ENCODE results near the gene SGMS2.
"Not testable (repeated sequence)": the region's sequence is repeated elsewhere in the genome, so short reads cannot be mapped to it uniquely, and the experiment has no call there.

SGMS2 gene

DNA sequence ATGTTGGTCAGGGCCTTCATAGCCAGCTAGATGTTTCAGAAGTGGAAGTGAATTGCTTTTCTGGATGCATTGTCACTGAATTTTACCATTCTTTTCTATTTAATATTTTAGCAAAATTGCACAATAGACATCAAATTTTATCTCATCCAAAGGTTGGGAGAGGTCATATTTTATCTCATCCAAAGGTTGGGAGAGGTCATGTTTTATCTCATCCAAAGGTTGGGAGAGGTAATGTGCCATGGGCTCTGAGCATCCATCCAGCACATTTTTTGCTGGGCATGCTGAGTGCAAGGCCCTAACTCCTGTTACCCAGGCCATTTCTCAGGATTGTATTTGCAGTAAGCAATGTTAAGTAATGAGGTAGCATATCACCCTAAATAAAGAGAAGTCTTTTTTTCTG lies 91.9 kb downstream of the SGMS2 start:
- no peak for DNase-seq

DNA sequence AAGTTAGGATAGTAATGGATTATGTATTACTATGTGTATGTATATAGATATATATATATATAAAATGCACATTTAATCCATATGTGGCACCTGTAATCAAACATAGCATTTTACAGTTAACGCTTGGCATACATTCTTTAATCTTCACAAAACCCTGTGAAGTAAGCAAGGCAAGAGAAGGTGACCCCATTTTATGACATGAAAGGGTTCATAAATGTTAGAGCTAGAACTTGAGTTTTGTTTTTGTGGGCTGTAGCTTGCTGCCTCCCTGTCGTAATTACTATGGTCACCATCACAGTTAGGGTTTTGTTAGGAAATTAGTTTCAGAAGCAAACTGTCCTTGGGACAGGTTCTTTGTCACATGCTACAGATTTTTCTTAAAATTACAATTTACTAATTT lies 92.8 kb downstream of the SGMS2 start:
- no peak for DNase-seq

DNA sequence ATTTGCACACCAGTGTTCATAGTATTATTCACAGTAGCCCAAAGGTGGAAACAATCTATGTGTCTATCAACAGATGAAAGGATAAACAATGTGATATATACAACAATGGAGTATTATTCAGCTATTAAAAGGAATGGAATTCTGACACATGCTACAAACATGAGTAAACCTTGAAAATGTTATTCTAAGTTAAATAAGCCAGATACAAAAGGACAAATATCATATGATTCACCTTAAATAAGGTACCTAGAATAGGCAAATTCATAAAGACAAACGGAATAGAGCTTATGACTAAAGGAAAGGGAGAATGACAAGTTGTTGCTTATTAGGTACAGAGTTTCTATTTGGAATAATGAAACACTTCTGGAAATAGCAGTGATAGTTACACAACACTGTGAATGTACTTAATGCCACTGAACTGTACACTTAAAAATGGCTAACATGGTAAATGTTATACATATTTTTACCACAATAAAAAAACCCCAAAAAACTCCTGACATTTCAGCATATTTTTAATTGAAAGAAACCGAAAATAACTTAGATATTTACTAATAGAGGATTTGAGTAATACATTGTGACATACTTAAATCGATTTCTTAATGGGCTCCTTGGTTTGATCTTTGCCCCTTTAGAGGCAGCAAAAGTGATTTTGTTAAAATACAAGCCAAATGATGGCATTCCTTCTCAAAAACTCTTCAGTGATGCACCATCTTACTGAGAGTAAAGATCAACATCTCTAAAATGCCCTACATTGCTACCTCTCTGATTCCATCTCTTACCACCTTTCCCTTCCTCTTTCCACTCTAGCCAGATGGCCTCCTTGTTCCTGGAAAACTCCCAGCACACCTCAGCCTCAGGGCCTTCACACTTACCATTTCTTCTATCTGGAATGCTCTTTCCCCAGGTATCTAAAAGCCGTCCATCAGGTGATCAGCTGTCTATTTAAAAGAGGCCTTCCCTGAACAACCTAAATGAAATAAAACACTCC lies 98.0 kb downstream of the SGMS2 start:
- no peak for DNase-seq

DNA sequence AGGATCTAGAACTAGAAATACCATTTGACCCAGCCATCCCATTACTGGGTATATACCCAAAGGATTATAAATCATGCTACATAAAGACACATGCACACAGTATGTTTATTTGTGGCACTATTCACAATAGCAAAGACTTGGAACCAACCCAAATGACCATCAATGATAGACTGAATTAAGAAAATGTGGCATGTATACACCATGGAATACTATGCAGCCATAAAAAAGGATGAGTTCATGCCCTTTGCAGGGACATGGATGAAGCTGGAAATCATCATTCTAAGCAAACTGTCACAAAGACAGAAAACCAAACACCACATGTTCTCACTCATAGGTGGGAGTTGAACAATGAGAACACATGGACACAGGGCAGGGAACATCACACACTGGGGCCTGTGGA lies 101.0 kb downstream of the SGMS2 start:
- DNase-seq: not testable (repeated sequence)

DNA sequence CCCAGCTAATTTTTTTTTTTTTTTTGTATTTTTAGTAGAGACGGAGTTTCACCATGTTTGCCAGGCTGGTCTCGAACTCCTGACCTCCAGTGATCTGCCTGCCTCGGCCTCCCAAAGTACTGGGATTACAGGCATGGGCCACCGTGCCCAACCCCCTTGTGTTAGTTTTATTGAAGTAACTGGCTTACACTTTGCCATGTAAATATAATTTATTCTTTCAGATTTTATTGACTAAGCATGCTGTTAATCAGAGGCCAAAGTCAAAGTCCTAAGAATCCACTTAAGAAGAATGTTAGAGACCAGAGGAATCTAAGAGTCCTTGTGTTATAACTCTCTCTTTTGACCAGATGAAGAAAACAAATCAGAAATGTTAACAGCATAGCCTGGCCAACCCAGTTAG lies 102.1 kb downstream of the SGMS2 start:
- DNase-seq: not testable (repeated sequence)

DNA sequence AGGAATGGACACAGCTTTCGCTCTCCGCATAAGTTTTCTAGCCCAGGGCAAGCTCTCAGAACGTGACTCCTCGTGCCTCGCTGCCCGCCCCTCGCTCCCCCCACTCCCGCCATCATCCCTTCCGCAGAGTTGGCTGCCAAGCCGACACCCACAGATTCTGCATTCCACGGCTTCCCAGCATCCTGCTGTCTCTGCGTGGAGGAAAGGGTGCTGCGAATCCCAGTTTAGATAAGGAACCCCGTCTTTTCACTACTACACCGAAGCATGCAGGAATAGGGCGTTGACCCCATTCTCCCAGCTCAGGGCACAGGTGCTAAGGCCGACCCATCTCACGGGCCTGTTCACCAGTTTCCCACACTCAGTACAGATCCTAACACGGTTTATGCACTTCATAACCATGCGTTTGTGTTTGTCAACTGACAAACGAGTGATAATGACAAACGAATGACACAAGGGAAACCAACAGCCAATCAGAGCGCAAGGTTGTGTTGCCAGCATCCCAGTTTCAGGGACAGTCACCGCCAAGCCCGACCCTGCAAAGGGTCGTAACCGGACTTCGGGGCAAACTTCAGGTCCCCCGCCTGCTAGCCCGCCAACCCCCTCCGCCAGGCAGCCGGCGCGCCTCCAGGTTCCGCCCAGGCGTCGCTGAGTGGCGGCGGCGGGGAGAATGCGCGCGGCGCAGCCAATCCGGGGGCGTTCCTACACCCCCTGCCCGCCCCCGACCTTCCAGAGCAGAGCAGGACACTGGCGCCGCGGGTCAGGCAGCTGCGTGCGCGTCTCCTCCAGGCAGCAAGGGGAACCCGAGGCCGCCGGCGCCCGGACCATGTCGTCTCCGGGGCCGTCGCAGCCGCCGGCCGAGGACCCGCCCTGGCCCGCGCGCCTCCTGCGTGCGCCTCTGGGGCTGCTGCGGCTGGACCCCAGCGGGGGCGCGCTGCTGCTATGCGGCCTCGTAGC lies 106.4 kb downstream of the SGMS2 start, which contains the start of gene CYP2U1:
Gene CYP2U1 (plus strand): TSS at position 729 of the 954 bp plus-strand sequence. CDS start 95 bp downstream, at position 824.
- DNase-seq: peak; percentile 82

DNA sequence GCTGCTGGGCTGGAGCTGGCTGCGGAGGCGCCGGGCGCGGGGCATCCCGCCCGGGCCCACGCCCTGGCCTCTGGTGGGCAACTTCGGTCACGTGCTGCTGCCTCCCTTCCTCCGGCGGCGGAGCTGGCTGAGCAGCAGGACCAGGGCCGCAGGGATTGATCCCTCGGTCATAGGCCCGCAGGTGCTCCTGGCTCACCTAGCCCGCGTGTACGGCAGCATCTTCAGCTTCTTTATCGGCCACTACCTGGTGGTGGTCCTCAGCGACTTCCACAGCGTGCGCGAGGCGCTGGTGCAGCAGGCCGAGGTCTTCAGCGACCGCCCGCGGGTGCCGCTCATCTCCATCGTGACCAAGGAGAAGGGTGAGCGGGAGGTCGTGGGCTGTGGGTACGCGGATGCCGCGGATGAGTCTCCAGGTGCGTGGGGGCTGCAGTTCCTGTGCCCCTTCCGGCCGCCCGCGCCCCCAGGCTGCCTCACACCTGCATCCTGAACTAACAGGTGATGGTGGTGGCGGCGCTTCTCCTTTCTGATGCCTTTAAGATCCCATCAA lies 107.1 kb downstream of the SGMS2 start:
- DNase-seq: peak; percentile 33

DNA sequence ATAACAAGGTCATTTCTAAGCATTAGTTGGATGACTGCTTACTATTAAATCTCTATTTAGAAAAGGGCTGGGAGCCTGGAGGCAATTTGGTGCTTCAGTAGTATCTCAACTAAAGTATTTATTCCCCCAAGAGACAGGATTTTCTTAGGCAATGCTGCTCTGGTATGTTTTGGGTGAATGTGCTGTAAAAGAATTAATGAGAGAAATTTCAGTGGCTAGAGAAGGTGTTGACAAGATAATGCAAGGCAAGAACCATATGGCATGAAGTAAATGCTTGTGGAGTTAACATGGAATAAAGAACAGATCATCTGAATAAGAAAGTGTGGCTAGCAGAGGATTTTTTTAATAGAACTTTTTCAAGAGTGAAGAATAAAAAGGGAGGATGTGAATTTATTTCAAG lies 110.5 kb downstream of the SGMS2 start:
- DNase-seq: no peak

DNA sequence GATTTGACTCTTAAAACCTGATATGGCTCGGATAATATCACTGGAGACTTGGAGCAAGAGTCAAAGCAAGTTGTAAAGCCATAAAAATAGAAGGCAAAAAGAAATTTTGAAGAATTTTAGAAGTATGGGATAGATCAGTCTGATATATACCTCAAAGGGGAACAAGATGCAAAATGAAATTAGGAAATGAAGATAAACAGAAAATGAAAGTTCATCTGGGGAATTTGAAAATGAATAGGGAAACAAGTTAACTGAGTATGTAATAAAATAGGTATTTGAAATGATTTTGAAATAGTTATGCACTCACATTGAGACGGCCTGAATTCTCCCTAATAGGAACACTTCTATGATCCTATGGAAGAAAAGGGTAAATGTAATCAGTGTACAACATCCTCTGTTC lies 112.3 kb downstream of the SGMS2 start:
- no peak for DNase-seq

DNA sequence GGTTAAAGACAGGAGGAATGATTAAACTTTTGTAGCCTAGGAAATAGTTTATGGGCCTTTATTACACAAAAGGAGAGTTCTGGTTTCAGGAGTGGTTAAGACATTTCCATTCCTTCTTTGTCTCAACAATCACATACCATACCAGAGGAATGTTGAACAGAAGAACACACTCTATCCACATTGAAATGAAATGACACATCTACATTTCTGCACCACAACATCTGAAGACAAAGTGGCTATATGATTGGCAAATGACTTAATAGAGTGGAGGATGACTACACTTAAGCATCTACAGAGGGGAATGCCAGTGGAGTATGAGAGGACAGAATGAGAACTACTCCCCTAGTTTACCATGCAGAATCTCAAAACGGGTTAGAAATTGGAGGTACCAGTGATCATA lies 114.6 kb downstream of the SGMS2 start:
- DNase-seq: no peak

DNA sequence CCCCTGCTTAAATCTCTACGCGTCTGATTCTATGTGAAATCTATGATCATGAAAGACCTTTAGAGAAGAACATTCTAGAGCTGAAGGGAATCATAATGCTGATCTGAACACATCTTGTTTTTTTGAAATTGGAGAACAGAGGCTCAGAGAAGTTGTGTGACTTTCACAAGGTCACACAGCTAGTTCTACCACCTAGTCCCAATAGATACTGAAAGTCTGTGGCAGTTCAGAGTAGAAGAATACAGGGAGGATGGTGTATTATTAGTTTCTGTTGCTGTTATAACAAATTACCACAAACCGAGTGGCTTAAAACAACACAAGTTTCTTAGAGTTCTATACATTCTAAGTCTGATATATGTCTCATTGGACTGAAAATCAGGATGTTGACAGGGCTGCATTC lies 121.1 kb downstream of the SGMS2 start:
- no peak for DNase-seq

DNA sequence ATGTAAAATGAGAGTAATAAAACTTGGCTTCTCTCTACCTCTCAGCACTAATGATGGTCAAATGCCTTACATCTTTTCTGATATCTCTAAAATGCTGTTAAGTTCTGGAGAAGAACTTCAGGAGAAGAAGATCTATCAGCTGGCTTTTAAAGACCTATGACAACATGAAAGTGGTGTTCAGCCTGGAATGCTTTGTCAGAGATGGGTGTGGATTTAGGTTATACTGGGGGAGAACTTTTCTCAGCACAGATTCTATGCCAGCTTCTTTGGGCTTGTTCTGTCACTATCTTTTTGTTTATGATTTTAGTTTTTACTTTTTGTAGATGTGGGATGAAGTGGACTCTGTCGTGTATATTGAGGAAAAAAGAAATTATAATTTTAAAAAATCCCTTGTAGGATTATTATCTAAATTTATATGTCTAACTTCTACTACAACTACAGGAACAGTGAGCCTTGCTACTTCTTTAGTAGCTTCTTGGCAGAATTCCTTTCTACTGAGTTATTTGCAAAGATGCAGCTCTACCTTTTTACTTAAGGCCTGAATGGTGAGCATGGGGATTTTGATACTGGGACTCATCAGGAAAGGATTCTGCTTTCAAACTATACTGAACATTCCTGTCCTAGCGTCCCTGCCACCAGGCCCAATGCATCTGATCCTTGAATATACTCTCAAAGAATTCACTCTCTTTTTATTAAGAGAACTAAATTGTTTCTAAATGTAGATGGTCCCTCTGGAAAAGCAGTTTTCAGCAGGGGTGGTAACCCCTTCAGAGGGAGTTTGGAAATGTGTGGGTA lies 126.2 kb downstream of the SGMS2 start:
- no peak for DNase-seq

DNA sequence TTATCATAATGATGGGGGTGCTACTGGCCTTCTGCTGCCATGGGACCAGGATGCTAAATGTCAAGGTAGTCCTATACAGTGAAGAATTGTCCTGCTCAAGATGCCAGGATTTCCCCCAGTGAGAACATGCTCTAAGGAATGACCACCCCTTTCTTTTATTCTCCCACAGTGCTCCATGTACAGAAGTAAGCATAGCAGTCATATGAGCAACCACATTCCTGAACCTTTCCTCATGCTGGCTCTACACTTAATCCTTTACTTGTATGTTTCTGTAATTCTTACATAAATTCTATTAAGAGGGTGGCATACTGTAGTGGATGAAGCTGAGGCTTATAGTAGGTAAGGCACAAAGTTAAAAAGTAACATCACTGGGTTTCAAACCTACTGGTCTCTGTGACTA lies 126.8 kb downstream of the SGMS2 start:
- no peak for DNase-seq

DNA sequence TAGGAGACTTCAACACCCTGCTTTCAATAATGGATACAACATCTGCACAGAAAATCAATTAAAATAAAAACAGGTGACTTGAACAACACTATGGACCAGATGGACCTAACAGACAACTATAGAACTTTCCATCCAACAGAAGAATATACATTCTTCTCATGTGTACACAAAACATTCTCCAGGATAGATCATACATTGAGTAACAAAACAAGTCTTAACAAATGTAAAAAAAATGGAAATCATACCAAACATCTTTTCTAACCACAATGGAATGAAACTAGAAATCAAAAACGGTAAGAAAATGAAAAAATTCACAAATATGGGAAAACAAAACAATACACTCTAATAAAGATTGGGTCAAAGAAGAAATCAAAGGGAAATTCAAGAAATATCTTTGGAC lies 131.3 kb downstream of the SGMS2 start:
- no peak for DNase-seq
